ENCODE data around the gene ZNF888.
"Not testable (repeated sequence)": the region's sequence is repeated elsewhere in the genome, so short reads cannot be mapped to it uniquely, and the experiment has no call there.

The ZNF888 gene

DNA sequence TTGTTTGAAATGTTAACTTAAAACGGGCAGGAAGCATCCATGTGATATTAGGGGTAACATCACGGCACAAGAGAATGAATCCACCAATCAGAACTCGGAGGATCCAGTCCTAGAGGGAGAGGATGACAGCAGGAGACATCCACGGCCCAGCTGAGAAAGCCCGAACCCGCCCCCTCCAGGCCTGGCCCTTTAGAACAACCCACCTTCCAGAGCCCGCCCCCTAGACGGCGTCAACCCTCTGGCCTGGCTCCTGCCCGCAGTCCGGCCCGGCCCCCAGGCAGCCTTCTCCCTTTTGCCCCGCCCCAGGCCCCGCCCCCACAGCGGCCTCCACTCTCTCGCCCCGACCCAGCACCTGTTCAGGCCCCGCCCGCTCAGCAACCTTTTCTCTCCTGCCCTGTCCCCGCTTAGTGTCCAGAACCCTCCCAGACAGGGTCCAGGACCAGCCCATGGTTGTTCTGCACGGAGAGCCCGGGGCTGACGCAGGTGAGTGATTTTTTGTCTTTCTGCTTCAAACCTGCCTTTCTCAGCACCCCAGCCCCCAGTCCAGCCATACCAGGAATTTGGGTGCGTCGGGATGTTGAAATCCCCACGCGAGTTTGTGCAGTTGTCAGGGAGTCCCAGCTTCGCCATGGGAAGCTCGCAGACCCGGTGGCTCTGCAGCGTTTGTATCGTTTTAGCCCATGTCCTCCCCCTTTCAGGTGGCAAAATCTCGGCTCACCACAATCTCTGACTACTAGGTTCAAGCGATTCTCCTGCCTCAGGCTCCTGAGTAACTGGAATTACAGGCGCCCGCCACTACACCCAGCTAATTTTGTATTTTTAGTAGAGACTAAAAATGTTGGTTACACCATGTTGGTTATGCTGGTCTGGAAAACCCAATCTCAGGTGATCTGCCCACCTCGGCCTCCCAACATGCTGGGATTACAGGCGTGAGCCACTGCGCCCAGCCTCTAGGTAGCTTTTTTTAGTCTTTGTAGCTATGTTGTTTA, 23.4 kb upstream of the ZNF888 start:
- Histone ChIP-seq H3K4me2 (ENCODE audit: low read length) (no peak overlapping the region), H3K56ac (ENCODE audit: low read length) (no peak overlapping the region), H2AK5ac (ENCODE audit: low read length) (no peak overlapping the region), H4K8ac (ENCODE audit: low read depth, low read length) (no peak overlapping the region), H3K79me2 (ENCODE audit: control insufficient read depth, insufficient read depth, low read length) (no peaks in the 10 kb centered on the region), H3K18ac (ENCODE audit: low read length) (no peak overlapping the region), H2BK5ac (ENCODE audit: low read length) (no peak overlapping the region), H3K9ac (ENCODE audit: low read length) (no peak overlapping the region), H4K5ac (ENCODE audit: low read length) (no peak overlapping the region), H3K4me1 (ENCODE audit: control insufficient read depth, low read depth, low read length) (no peaks in the 10 kb centered on the region), H3K23ac (ENCODE audit: low read length) (no peak overlapping the region), H3K36me3 (ENCODE audit: control insufficient read depth, insufficient read depth, low read length) (peaks cover 12% of the 10 kb centered on the region), H3K4ac (ENCODE audit: low read depth, low read length) (no peak overlapping the region), H3K27ac (ENCODE audit: low read depth, low read length) (no peak overlapping the region), H3K27me3 (ENCODE audit: insufficient read depth, low read length, poor library complexity) (no peaks in the 10 kb centered on the region), H2BK15ac (replicated peaks; ENCODE audit: low read depth) (no peak overlapping the region), H3K79me1 (ENCODE audit: low read length) (no peaks in the 10 kb centered on the region), H3K4me3 (ENCODE audit: low read length) (no peak overlapping the region), H2BK120ac (ENCODE audit: low read depth, low read length) (no peak overlapping the region)
- no CpG with 5 or more reads among the region's 39 CpGs for WGBS (ENCODE audit: extremely low coverage, insufficient coverage, low lambda C conversion rate)
- DNase-seq: peak; percentile 95

DNA sequence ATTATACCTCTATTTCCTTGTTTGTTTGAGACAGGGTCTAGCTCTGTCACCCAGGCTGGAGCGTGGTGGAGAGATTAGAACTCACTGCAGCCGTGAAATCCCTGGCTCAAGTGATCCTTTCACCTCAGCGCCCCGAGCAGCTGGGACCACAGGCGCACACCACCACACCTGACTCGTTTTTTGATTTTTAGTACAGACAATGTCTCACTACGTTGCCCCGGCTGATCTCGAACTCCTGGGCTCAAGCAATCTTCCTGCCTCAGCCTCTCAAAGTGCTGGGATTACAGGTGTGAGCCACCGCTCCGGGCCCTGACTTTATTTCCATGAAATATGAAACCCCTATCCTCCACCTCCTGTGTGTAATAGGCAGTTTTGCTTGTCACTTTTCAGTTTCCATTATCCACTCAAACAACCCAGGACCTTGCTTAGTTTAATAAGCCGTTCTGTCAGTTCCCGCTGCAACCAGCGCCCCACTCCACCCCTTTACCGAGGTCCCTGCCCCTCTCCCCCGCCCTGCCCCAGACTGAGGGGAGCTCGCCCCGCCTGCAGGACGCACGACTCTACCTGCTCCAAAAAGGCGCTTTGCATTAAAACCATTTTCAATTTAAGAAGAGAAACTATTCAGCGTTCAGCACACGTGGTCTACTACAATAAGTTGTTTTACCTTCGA, 22.6 kb upstream of the ZNF888 start:
- H2BK15ac ChIP-seq (replicated peaks; ENCODE audit: low read depth): no peak overlapping the region
- no peak overlapping the region for H2BK120ac ChIP-seq (ENCODE audit: low read depth, low read length)
- H2AK5ac ChIP-seq (ENCODE audit: low read length): no peak overlapping the region
- no peaks in the 10 kb centered on the region for H3K4me1 ChIP-seq (ENCODE audit: control insufficient read depth, low read depth, low read length)
- no peaks in the 10 kb centered on the region for H3K27me3 ChIP-seq (ENCODE audit: insufficient read depth, low read length, poor library complexity)
- H4K8ac ChIP-seq (ENCODE audit: low read depth, low read length): no peak overlapping the region
- no peak overlapping the region for H3K9ac ChIP-seq (ENCODE audit: low read length)
- peak overlapping the region; percentile 63 for H3K27ac ChIP-seq (ENCODE audit: low read depth, low read length)
- H3K18ac ChIP-seq (ENCODE audit: low read length): peak overlapping the region; percentile 53
- peaks cover 7% of the 10 kb centered on the region for H3K36me3 ChIP-seq (ENCODE audit: control insufficient read depth, insufficient read depth, low read length)
- H3K79me1 ChIP-seq (ENCODE audit: low read length): no peaks in the 10 kb centered on the region
- H3K56ac ChIP-seq (ENCODE audit: low read length): no peak overlapping the region
- no peak overlapping the region for H2BK5ac ChIP-seq (ENCODE audit: low read length)
- no CpG with 5 or more reads among the region's 24 CpGs for WGBS (ENCODE audit: extremely low coverage, insufficient coverage, low lambda C conversion rate)
- no peak overlapping the region for H4K5ac ChIP-seq (ENCODE audit: low read length)
- no peak overlapping the region for H3K4ac ChIP-seq (ENCODE audit: low read depth, low read length)
- no peak overlapping the region for H3K4me3 ChIP-seq (ENCODE audit: low read length)
- H3K23ac ChIP-seq (ENCODE audit: low read length): no peak overlapping the region
- no peak for DNase-seq
- H3K4me2 ChIP-seq (ENCODE audit: low read length): no peak overlapping the region
- H3K79me2 ChIP-seq (ENCODE audit: control insufficient read depth, insufficient read depth, low read length): peaks cover 2% of the 10 kb centered on the region

GRCh38 chr19:52944703-52945493, 21.7 kb upstream of the ZNF888 start:
- peak overlapping the region; percentile 63 for H3K27ac ChIP-seq (ENCODE audit: low read depth, low read length)
- not testable (repeated sequence) for H3K4me2 ChIP-seq (ENCODE audit: low read length); H2BK120ac ChIP-seq (ENCODE audit: low read depth, low read length); H3K27me3 ChIP-seq (ENCODE audit: insufficient read depth, low read length, poor library complexity); H3K36me3 ChIP-seq (ENCODE audit: control insufficient read depth, insufficient read depth, low read length); H3K4me1 ChIP-seq (ENCODE audit: control insufficient read depth, low read depth, low read length); H3K23ac ChIP-seq (ENCODE audit: low read length); H3K9ac ChIP-seq (ENCODE audit: low read length); H3K79me1 ChIP-seq (ENCODE audit: low read length); H2BK5ac ChIP-seq (ENCODE audit: low read length); H2AK5ac ChIP-seq (ENCODE audit: low read length); H2BK15ac ChIP-seq (replicated peaks; ENCODE audit: low read depth); H3K4ac ChIP-seq (ENCODE audit: low read depth, low read length); H4K5ac ChIP-seq (ENCODE audit: low read length); H3K4me3 ChIP-seq (ENCODE audit: low read length); H4K8ac ChIP-seq (ENCODE audit: low read depth, low read length); H3K79me2 ChIP-seq (ENCODE audit: control insufficient read depth, insufficient read depth, low read length)
- WGBS (ENCODE audit: extremely low coverage, insufficient coverage, low lambda C conversion rate): no CpG with 5 or more reads among the region's 17 CpGs
- H3K56ac ChIP-seq (ENCODE audit: low read length): peak overlapping the region; percentile 62
- peak; percentile 78 for DNase-seq
- H3K18ac ChIP-seq (ENCODE audit: low read length): peak overlapping the region; percentile 11

GRCh38 chr19:52943884-52944643, 20.8 kb upstream of the ZNF888 start:
- Histone ChIP-seq H3K79me2 (ENCODE audit: control insufficient read depth, insufficient read depth, low read length) (peaks cover 3% of the 10 kb centered on the region), H4K5ac (ENCODE audit: low read length) (no peak overlapping the region), H2AK5ac (ENCODE audit: low read length) (no peak overlapping the region), H2BK15ac (replicated peaks; ENCODE audit: low read depth) (no peak overlapping the region), H3K4me2 (ENCODE audit: low read length) (no peak overlapping the region), H3K18ac (ENCODE audit: low read length) (peak overlapping the region; percentile 32), H3K23ac (ENCODE audit: low read length) (no peak overlapping the region), H2BK120ac (ENCODE audit: low read depth, low read length) (no peak overlapping the region), H3K36me3 (ENCODE audit: control insufficient read depth, insufficient read depth, low read length) (no peaks in the 10 kb centered on the region), H3K4ac (ENCODE audit: low read depth, low read length) (no peak overlapping the region), H3K27me3 (ENCODE audit: insufficient read depth, low read length, poor library complexity) (no peaks in the 10 kb centered on the region), H3K56ac (ENCODE audit: low read length) (no peak overlapping the region), H3K79me1 (ENCODE audit: low read length) (no peaks in the 10 kb centered on the region), H3K4me3 (ENCODE audit: low read length) (no peak overlapping the region), H3K27ac (ENCODE audit: low read depth, low read length) (peak overlapping the region; percentile 81), H4K8ac (ENCODE audit: low read depth, low read length) (no peak overlapping the region), H3K9ac (ENCODE audit: low read length) (no peak overlapping the region), H2BK5ac (ENCODE audit: low read length) (peak overlapping the region; percentile 62), H3K4me1 (ENCODE audit: control insufficient read depth, low read depth, low read length) (no peaks in the 10 kb centered on the region)
- no CpG with 5 or more reads among the region's 17 CpGs for WGBS (ENCODE audit: extremely low coverage, insufficient coverage, low lambda C conversion rate)
- DNase-seq: peak; percentile 59

DNA sequence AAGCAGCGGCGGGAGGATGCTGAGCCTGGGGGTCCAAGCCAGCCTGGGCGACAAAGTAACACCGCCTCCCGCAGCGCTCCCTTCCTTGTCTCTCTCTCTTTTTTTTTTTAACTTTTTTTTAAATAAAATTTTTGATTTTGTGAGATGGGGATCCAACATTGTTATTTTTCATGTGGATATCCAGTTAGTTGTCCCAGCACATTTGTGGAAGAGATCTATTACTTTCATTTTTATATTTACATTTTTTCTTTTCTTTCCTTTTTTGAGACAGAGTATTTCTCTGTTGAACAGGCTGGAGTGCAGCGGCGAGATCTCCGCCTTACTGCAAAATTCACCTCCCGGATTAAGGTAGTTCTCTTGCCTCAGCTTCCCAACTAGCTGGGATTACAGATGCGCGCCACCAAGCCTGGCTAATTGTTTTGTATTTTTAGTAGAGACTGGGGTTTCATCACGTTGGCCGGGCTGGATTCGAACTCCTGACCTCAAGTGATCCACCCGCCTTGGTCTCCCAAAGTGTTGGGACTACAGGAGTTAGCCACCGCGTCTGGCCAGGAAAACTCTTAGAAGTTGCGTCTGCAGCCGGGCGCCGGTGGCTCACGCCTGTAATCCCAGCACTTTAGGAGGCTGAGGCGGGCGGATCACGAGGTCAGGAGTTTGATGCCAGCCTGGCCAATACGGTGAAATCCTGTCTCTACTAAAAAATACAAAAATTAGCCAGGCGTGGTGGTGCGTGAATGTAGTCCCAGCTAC, 20.1 kb upstream of the ZNF888 start:
- peak overlapping the region; percentile 81 for H3K27ac ChIP-seq (ENCODE audit: low read depth, low read length)
- H3K27me3 ChIP-seq (ENCODE audit: insufficient read depth, low read length, poor library complexity): no peaks in the 10 kb centered on the region
- H4K5ac ChIP-seq (ENCODE audit: low read length): no peak overlapping the region
- no peaks in the 10 kb centered on the region for H3K79me1 ChIP-seq (ENCODE audit: low read length)
- no CpG with 5 or more reads among the region's 29 CpGs for WGBS (ENCODE audit: extremely low coverage, insufficient coverage, low lambda C conversion rate)
- no peak overlapping the region for H2BK15ac ChIP-seq (replicated peaks; ENCODE audit: low read depth)
- H3K36me3 ChIP-seq (ENCODE audit: control insufficient read depth, insufficient read depth, low read length): no peaks in the 10 kb centered on the region
- H3K4me2 ChIP-seq (ENCODE audit: low read length): peak overlapping the region; percentile 46
- peaks cover 3% of the 10 kb centered on the region for H3K79me2 ChIP-seq (ENCODE audit: control insufficient read depth, insufficient read depth, low read length)
- H4K8ac ChIP-seq (ENCODE audit: low read depth, low read length): no peak overlapping the region
- no peaks in the 10 kb centered on the region for H3K4me1 ChIP-seq (ENCODE audit: control insufficient read depth, low read depth, low read length)
- H3K4ac ChIP-seq (ENCODE audit: low read depth, low read length): peak overlapping the region; percentile 78
- no peak overlapping the region for H3K23ac ChIP-seq (ENCODE audit: low read length)
- peak overlapping the region; percentile 65 for H3K56ac ChIP-seq (ENCODE audit: low read length)
- H2BK5ac ChIP-seq (ENCODE audit: low read length): no peak overlapping the region
- no peak overlapping the region for H3K18ac ChIP-seq (ENCODE audit: low read length)
- no peak overlapping the region for H2AK5ac ChIP-seq (ENCODE audit: low read length)
- H2BK120ac ChIP-seq (ENCODE audit: low read depth, low read length): peak overlapping the region; percentile 90
- H3K9ac ChIP-seq (ENCODE audit: low read length): no peak overlapping the region
- no peak overlapping the region for H3K4me3 ChIP-seq (ENCODE audit: low read length)
- no peak for DNase-seq

Measured in mesendoderm (in vitro differentiated cells).